Iris pigment epithelial cell (primary cell): Measurements from ENCODE around the gene OPHN1.
"Not testable (repeated sequence)": the region's sequence is repeated elsewhere in the genome, so short reads cannot be mapped to it uniquely, and the experiment has no call there.

Experiments
- DNase-seq: peaks from one replicate; pipeline ENCODE4 v3.0.0-alpha.2; 2011; ENCODE audit warnings: low read depth

OPHN1 gene

GRCh38 chrX:68163441-68163840, 269.9 kb downstream of the OPHN1 start:
- DNase-seq = peak; percentile 49

GRCh38 chrX:68147848-68148247, 285.4 kb downstream of the OPHN1 start:
- DNase-seq = no peak

- peak; percentile 59 for DNase-seq
Observed at GRCh38 chrX:68146054-68146453, 287.2 kb downstream of the OPHN1 start.

GRCh38 chrX:68139791-68140190, 293.5 kb downstream of the OPHN1 start:
- DNase-seq = no peak

GRCh38 chrX:68133181-68133580, 300.1 kb downstream of the OPHN1 start:
- no peak for DNase-seq

GRCh38 chrX:68132749-68133148, 300.5 kb downstream of the OPHN1 start:
- no peak for DNase-seq

GRCh38 chrX:68121835-68122234, 311.5 kb downstream of the OPHN1 start:
- no peak for DNase-seq

- DNase-seq = no peak
Observed at GRCh38 chrX:68121371-68121770, 311.9 kb downstream of the OPHN1 start.

GRCh38 chrX:68115371-68115770, 317.9 kb downstream of the OPHN1 start:
- no peak for DNase-seq

GRCh38 chrX:68114573-68115129, 318.6 kb downstream of the OPHN1 start:
- peak; percentile 28 for DNase-seq

GRCh38 chrX:68113837-68114572, 319.3 kb downstream of the OPHN1 start:
- DNase-seq = no peak

GRCh38 chrX:68112321-68112720, 321.0 kb downstream of the OPHN1 start:
- DNase-seq = peak; percentile 1

- DNase-seq = no peak
Observed at GRCh38 chrX:68109162-68109561, 324.1 kb downstream of the OPHN1 start.

GRCh38 chrX:68098431-68098830, 334.9 kb downstream of the OPHN1 start:
- no peak for DNase-seq

- DNase-seq = no peak
Observed at GRCh38 chrX:68090266-68090665, 343.0 kb downstream of the OPHN1 start.

GRCh38 chrX:68087526-68087925, 345.8 kb downstream of the OPHN1 start:
- no peak for DNase-seq

- no peak for DNase-seq
Observed at GRCh38 chrX:68086709-68087108, 346.6 kb downstream of the OPHN1 start.

GRCh38 chrX:68084765-68085164, 348.5 kb downstream of the OPHN1 start:
- DNase-seq = peak; percentile 54

GRCh38 chrX:68083510-68083909, 349.8 kb downstream of the OPHN1 start:
- peak; percentile 3 for DNase-seq

- no peak for DNase-seq
Observed at GRCh38 chrX:68079961-68080360, 353.3 kb downstream of the OPHN1 start.

GRCh38 chrX:68078801-68079200, 354.5 kb downstream of the OPHN1 start:
- not testable (repeated sequence) for DNase-seq

GRCh38 chrX:68077378-68077777, 355.9 kb downstream of the OPHN1 start:
- no peak for DNase-seq

- peak; percentile 62 for DNase-seq
Observed at GRCh38 chrX:68072041-68072440, 361.3 kb downstream of the OPHN1 start.

GRCh38 chrX:68070119-68070518, 363.2 kb downstream of the OPHN1 start:
- DNase-seq = not testable (repeated sequence)
